ENCODE measurements around the gene ZNFX1.
"Not testable (repeated sequence)": the region's sequence is repeated elsewhere in the genome, so short reads cannot be mapped to it uniquely, and the experiment has no call there.

ZNFX1 gene

DNA sequence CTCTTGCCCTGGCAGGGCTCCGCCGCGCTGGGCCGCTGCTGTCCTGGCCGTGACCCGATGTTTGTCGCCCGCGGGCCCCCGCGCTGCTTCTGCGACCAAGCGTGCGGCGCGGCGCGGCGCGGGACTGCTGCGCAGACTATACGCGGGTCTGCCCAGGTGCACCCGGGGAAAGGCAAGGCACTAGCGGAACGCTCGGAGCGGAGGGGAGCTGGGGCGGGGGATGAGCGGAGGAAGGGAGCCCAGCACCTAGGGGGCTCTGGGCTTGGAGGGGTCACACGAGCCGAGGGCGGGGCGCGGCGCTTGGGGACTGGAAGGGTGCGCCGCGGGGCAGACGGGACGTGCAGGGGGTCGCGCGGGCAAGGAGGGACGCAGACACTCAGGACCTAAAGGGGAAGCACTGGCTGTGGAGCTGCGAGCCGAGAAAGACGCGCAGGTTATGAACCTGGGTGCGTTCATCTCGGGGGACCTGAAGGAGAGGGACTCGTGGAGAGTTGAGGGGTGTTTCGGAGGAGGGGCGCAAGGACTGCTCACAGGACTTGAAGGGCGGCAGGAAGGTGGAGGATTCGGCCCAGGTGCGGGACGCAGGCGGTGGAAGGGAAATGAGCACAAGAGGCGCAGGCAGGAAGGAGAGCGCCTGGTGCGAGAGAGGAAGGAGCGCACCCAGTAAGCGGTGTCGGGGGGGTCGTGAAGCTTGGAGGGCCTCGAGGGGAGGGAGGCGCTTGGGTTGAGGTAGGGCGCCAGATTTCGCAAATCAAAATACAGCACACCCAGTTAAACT, 40.8 kb upstream of the ZNFX1 start:
- H3K4me3 ChIP-seq (ENCODE audit: control insufficient read depth, low read depth, low read length) = no peak overlapping the region

DNA sequence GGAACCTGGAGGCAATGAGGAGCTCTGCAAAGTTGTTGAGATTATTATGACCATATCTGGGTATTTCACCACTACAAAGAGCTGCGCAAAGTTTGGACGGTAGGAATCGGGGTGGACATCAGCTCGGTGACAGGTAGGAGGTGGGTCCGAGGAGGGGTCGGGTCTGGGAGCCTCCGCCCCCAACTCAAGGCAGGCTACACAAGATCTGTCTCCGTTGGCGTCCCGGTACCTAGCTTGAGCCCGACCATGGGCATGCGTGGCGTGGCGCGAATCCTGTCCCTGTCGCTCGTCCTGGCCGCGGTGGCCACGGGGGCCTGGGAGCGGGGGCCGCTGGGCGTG, 40.2 kb upstream of the ZNFX1 start:
- TF ChIP-seq, protein P1, sequence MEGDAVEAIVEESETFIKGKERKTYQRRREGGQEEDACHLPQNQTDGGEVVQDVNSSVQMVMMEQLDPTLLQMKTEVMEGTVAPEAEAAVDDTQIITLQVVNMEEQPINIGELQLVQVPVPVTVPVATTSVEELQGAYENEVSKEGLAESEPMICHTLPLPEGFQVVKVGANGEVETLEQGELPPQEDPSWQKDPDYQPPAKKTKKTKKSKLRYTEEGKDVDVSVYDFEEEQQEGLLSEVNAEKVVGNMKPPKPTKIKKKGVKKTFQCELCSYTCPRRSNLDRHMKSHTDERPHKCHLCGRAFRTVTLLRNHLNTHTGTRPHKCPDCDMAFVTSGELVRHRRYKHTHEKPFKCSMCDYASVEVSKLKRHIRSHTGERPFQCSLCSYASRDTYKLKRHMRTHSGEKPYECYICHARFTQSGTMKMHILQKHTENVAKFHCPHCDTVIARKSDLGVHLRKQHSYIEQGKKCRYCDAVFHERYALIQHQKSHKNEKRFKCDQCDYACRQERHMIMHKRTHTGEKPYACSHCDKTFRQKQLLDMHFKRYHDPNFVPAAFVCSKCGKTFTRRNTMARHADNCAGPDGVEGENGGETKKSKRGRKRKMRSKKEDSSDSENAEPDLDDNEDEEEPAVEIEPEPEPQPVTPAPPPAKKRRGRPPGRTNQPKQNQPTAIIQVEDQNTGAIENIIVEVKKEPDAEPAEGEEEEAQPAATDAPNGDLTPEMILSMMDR (IDR thresholded peaks at IDR 0.05; ENCODE audit: control insufficient read depth, insufficient read depth, low read depth, low read length, missing control alignments) = no peak
- no peak overlapping the region for H3K4me3 ChIP-seq (ENCODE audit: control insufficient read depth, low read depth, low read length)

More for the DNA sequence above, 40.8 kb upstream of the ZNFX1 start:
- no peak for DNase-seq (ENCODE audit: low read depth)
- TF ChIP-seq, protein P1 (IDR thresholded peaks at IDR 0.05; ENCODE audit: control insufficient read depth, insufficient read depth, low read depth, low read length, missing control alignments) = no peak

DNA sequence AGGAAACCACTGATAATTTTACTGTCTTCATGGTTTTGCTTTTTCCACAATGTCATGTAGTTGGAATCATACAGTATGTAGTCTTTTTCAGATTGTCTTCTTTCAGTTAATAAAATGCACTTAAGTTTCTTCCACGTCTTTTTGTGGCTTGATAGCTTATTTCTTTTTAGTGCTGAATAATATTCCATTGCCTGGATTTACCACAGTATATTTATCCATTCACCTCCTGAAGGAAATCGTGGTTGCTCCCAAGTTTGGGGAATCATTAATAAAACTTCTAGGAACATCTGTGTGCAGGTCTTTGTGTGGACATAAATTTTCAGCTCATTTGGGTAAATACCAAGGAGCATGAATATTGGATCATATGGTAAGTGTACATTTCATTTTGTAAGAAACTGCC, 38.8 kb upstream of the ZNFX1 start:
- no peak overlapping the region for H3K4me3 ChIP-seq (ENCODE audit: control insufficient read depth, low read depth, low read length)
- DNase-seq (ENCODE audit: low read depth) = no peak

More for the DNA sequence above, 40.2 kb upstream of the ZNFX1 start:
- DNase-seq (ENCODE audit: low read depth) = no peak

DNA sequence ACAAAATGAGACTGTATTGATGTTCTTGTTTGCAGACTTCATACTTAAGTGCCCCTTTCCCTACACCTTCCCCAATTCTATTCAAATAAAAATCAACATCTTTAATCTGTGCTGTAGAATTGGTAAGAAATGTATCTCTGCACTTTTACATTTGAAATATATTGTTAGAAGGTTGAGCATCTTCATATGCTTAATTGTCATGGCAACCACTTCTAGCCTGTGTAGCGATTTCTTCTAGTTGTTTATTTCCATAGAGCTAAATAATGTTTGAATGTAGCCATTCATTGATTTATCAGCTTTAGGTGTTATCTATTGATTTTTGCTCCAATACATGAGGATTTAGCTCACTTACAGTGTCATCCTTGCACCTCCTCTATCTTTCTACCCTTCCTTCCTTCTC, 37.7 kb upstream of the ZNFX1 start:
- no peak for DNase-seq (ENCODE audit: low read depth)
- no peak overlapping the region for H3K4me3 ChIP-seq (ENCODE audit: control insufficient read depth, low read depth, low read length)
- TF ChIP-seq, protein P1 (IDR thresholded peaks at IDR 0.05; ENCODE audit: control insufficient read depth, insufficient read depth, low read depth, low read length, missing control alignments) = no peak

More for the DNA sequence above, 38.8 kb upstream of the ZNFX1 start:
- TF ChIP-seq, protein P1 (IDR thresholded peaks at IDR 0.05; ENCODE audit: control insufficient read depth, insufficient read depth, low read depth, low read length, missing control alignments) = no peak

DNA sequence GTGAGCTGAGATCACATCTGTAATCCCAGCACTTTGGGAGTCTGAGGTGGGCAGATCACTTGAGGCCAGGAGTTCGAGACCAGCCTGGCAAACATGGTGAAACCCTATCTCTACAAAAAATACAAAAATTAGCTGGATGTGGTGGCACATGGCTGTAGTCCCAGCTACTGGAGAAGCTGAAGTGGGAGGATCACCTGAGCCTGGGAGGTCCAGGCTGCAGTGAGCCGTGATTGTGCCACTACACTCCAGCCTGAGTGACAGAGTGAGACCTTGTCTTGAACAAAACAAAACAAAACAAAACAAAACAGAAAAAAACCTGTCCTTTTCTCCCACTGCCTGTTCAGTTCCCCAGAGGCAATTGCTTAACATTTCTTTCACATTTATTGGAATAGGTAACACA, 36.2 kb upstream of the ZNFX1 start:
- not testable (repeated sequence) for H3K4me3 ChIP-seq (ENCODE audit: control insufficient read depth, low read depth, low read length)

DNA sequence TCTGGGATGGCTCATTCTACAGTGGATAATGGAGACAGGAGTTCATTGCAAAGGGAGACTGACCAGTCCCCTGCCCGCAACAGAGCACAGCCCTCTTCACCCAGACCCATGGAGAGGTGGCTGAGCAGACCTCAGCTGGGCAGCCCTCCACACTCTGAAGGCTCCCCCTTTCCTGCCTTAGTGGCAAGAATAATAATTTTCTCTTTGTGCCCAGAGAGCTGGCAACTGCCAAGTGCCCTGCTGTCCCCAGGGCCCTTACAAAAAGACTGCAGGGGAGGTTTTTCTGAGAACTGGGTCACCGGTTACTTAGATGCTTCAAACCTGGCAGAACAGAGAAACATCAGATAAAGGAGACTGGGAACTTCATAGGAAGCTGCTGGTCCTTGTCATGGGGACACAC, 35.4 kb upstream of the ZNFX1 start:
- DNase-seq (ENCODE audit: low read depth) = no peak
- TF ChIP-seq, protein P1 (IDR thresholded peaks at IDR 0.05; ENCODE audit: control insufficient read depth, insufficient read depth, low read depth, low read length, missing control alignments) = no peak

More for the DNA sequence above, 36.2 kb upstream of the ZNFX1 start:
- not testable (repeated sequence) for DNase-seq (ENCODE audit: low read depth)

DNA sequence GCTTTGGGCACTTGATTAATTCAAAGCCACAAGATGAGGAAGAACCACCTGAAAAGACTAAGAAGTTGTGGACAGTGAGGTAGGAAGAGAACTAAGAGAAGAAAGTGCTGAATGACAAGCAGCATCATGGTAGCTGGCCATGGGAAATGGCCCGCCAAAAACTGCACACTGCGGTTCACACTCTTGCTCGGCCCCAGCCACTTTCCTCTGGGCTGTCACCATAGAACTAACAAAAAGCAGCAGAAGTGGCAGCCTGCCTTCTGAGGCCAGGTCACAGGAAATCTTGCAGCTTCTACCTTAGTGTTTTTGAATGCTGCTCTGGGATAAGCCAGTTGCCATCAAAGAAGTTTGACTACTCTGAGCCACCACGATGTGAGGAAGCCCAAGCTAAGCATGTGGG, 34.8 kb upstream of the ZNFX1 start:
- DNase-seq (ENCODE audit: low read depth) = no peak
- TF ChIP-seq, protein P1 (IDR thresholded peaks at IDR 0.05; ENCODE audit: control insufficient read depth, insufficient read depth, low read depth, low read length, missing control alignments) = no peak
- no peak overlapping the region for H3K4me3 ChIP-seq (ENCODE audit: control insufficient read depth, low read depth, low read length)

More for the DNA sequence above, 35.4 kb upstream of the ZNFX1 start:
- H3K4me3 ChIP-seq (ENCODE audit: control insufficient read depth, low read depth, low read length) = no peak overlapping the region
